HepG2 (cell line): ENCODE results near the gene PLXNC1. TPM values are rescaled to one million over a fixed set of nuclear protein-coding genes. Genes with fewer than 3 reads are reported as not detected.

ENCODE experiments used
- ATAC-seq: fragments of 200-7000 bp; cut with Tn5 transposase; 3 replicates; pipeline ENCODE4 v1.9.1; 2020; ENCODE audit warnings: mild to moderate bottlenecking, moderate library complexity
- BruUV-seq: library from RNA; stranded (reverse); fragments of 400-500 nt; replicated peaks from 2 replicates; lab custom pipeline; 2021; lab: Mats Ljungman, UMichigan
- CTCF ChIA-PET: fragments of 300-600 bp; formaldehyde crosslinking; extraction: SDS; loops from one replicate; lab custom pipeline; 2021; ENCODE audit warnings: low total read pairs, inconsistent platforms, low intra/inter-chr PET ratio; lab: Yijun Ruan, JAX
- POLR2A ChIA-PET: fragments of 350-600 bp; sonication (Branson Sonifier 250); formaldehyde crosslinking; loops from one replicate; lab custom pipeline; 2020; ENCODE audit warnings: antibody characterized with exemption, inconsistent platforms; lab: Yijun Ruan, JAX
- DNase-seq: peaks from one replicate; pipeline ENCODE4 v3.0.0-alpha.2; 2015; ENCODE audit warnings: low spot score
- FAIRE-seq: peaks from 3 replicates; lab custom pipeline; 2011; peaks lifted over from hg19 to GRCh38; lab: Jason Lieb, UNC
- H2AFZ ChIP-seq: one replicate; pipeline ENCODE4 v1.6.1; 2011; ENCODE audit warnings: low read length, inconsistent platforms
- H3K27ac ChIP-seq: fragments of 300-600 bp; 3 replicates; pipeline ENCODE4 v1.8.0; 2011; ENCODE audit warnings: mixed run types, mild to moderate bottlenecking, mixed read lengths, low read length, inconsistent platforms; ENCODE audit not compliant: insufficient read depth; ENCODE audit errors: extremely low read length
- H3K27me3 ChIP-seq, 2 experiments: fragments of 200-600 bp in 1 of 2; 2 replicates in 1 of 2; 3 replicates in 1 of 2; pipeline versions ENCODE4 v1.6.0 to v1.8.0; 2011; ENCODE audit warnings: low read length in 2 of 2, mild to moderate bottlenecking in 2 of 2, moderate library complexity in 2 of 2, inconsistent platforms in 1 of 2; ENCODE audit not compliant: insufficient read depth in 2 of 2, control insufficient read depth in 1 of 2
- H3K36me3 ChIP-seq, 2 experiments: fragments of 200-600 bp in 1 of 2; replicated peaks in 1 of 2; 2 replicates in 1 of 2; 3 replicates in 1 of 2; pipeline versions ENCODE4 v1.5.1 to v1.8.0; 2011; ENCODE audit warnings: low read length in 2 of 2, inconsistent platforms in 1 of 2; ENCODE audit not compliant: insufficient read depth in 2 of 2, control insufficient read depth in 1 of 2
- H3K4me1 ChIP-seq: 2 replicates; pipeline ENCODE4 v1.5.1; 2012; ENCODE audit warnings: low read length, inconsistent platforms; ENCODE audit not compliant: insufficient read depth
- H3K4me2 ChIP-seq: 2 replicates; pipeline ENCODE4 v1.6.0; 2011; ENCODE audit warnings: low read depth, low read length, inconsistent platforms
- H3K4me3 ChIP-seq, 3 experiments: fragments of 200-600 bp in 1 of 3; sonication (generic), shearing (Covaris generic) in 1 of 3; replicated peaks in 1 of 3; 2 replicates each; pipeline ENCODE4 v1.5.1; 2011 to 2016; ENCODE audit warnings: low read length in 3 of 3, inconsistent platforms in 2 of 3, low read depth in 2 of 3, mild to moderate bottlenecking in 2 of 3, control low read depth in 1 of 3, mixed read lengths in 1 of 3; ENCODE audit not compliant: insufficient read depth in 1 of 3
- H3K79me2 ChIP-seq: one replicate; pipeline ENCODE4 v1.6.1; 2011; ENCODE audit warnings: low read length, inconsistent platforms; ENCODE audit not compliant: insufficient read depth
- H3K9ac ChIP-seq: 2 replicates; pipeline ENCODE4 v1.6.0; 2011; ENCODE audit warnings: mild to moderate bottlenecking, low read depth, low read length, inconsistent platforms; ENCODE audit not compliant: insufficient read depth
- H3K9me3 ChIP-seq: 2 replicates; pipeline ENCODE4 v1.5.1; 2012; ENCODE audit warnings: mild to moderate bottlenecking, low read length
- H4K20me1 ChIP-seq: 2 replicates; pipeline ENCODE4 v1.6.0; 2011; ENCODE audit warnings: inconsistent platforms, mild to moderate bottlenecking, low read length, moderate library complexity; ENCODE audit not compliant: insufficient read depth
- GPBP1L1 ChIP-seq: sonication (generic); formaldehyde crosslinking; IDR thresholded peaks from 2 replicates; pipeline ENCODE4 v1.5.0; 2020; ENCODE audit warnings: mild to moderate bottlenecking, missing genetic modification reagents
- HMG20A ChIP-seq: IDR thresholded peaks from 2 replicates; pipeline ENCODE4 v1.6.1; 2016; ENCODE audit warnings: borderline replicate concordance
- TBX3 ChIP-seq: fragments of 450-650 bp; IDR thresholded peaks from 2 replicates; pipeline ENCODE4 v1.6.1; 2017; ENCODE audit warnings: antibody characterized with exemption, mild to moderate bottlenecking, inconsistent platforms, borderline replicate concordance
- ZKSCAN8 ChIP-seq: IDR thresholded peaks from 2 replicates; pipeline ENCODE4 v1.6.1; 2016; ENCODE audit warnings: borderline replicate concordance, missing genetic modification reagents, missing compliant biosample characterization
- WGBS: methylation state at CpG from one replicate; pipeline ENCODE4 v1.1.6; 2017; ENCODE audit warnings: low lambda C conversion rate; 5-methylcytosine and 5-hydroxymethylcytosine counted together
- in situ Hi-C: cut with HindIII; loops from 2 replicates; pipeline ENCODE4 v1.10.0; 2017; ENCODE audit warnings: low pct_unique_long_range_greater_than_20kb; ENCODE audit not compliant: extremely low pct_ligation_motif_present
- intact Hi-C: fragments of 100-400 bp; cut with micrococcal nuclease; formaldehyde crosslinking; loops from one replicate; pipeline ENCODE4 v1.10.0; 2022; ENCODE audit not compliant: unreplicated experiment
- polyA plus RNA-seq, 8 experiments: library from polyadenylated mRNA; depleted of rRNA in 3 of 8; stranded (reverse) in 7 of 8; unstranded in 1 of 8; fragments of >200 nt; fragmentation: Illumina TruSeq in 4 of 8; extraction: Trizol in 4 of 8; gene quantifications; 2 replicates each; pipeline versions ENCODE4 v1.2.1 to v1.2.3, GENCODE V29; 2011 to 2016; ENCODE audit warnings: low read depth in 4 of 8, missing spikeins in 1 of 8, mixed read lengths in 1 of 8; ENCODE audit not compliant: insufficient read depth in 1 of 8
- total RNA-seq, 5 experiments: library from RNA; depleted of rRNA; stranded (reverse); fragments of >200 nt; fragmentation: Illumina TruSeq; extraction: Trizol; gene quantifications; 2 replicates each; pipeline ENCODE4 v1.2.3, GENCODE V29; 2016; ENCODE audit warnings: low read depth in 1 of 5
- TF ChIP-seq, protein P1 (sequence below): sonication (generic); formaldehyde crosslinking; IDR thresholded peaks from 2 replicates; pipeline ENCODE4 v1.4.0; 2020; ENCODE audit warnings: missing genetic modification reagents, borderline replicate concordance

Gene PLXNC1
- total and polyA plus RNA-seq, 2 of the 13 experiments (the other 11 are each of a cell fraction or from before 2014, with no cell fraction given) = 6.6 to 11.2 TPM

- TF ChIP-seq, protein P1, sequence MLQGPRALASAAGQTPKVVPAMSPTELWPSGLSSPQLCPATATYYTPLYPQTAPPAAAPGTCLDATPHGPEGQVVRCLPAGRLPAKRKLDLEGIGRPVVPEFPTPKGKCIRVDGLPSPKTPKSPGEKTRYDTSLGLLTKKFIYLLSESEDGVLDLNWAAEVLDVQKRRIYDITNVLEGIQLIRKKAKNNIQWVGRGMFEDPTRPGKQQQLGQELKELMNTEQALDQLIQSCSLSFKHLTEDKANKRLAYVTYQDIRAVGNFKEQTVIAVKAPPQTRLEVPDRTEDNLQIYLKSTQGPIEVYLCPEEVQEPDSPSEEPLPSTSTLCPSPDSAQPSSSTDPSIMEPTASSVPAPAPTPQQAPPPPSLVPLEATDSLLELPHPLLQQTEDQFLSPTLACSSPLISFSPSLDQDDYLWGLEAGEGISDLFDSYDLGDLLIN = no peak
- TF ChIP-seq GPBP1L1 (no peak), ZKSCAN8 (CRISPR knock-in tag) (no peak), HMG20A (CRISPR knock-in tag) (no peak)
Measured at GRCh38 chr12:94264736-94265485, 116.5 kb downstream of the PLXNC1 start (continued).

DNA sequence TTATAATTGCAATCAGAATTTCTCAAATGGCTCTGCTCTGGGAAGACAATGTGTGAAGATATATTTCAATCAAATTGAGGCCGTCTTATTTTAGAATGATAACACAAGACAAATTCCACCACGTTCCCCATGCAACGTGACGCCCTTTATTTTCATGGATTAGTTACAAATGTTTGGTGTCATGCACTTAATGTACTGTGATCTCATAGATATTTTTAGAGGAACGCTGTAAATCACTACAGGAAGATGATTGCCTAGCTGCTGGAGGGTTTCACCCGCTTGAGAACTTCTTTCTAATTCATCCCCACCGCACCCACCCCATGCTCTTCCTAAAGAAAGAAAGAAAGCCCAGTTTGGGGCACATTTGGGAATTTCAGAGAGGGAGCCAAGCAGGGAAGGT is 117.2 kb downstream of the PLXNC1 start:
- no peak for TF ChIP-seq TBX3
- Histone ChIP-seq H3K4me2 (no peak overlapping the region), H3K27me3 (no peaks in the 10 kb centered on the region), H3K36me3 (peaks cover 6 to 20% of the 10 kb centered on the region in 2 experiments; a peak in 3 of 5 replicates), H3K9me3 (no peaks in the 10 kb centered on the region), H3K79me2 (no peaks in the 10 kb centered on the region), H3K4me3 (no peak overlapping the region), H3K27ac (no peak overlapping the region), H4K20me1 (no peaks in the 10 kb centered on the region), H3K4me1 (no peaks in the 10 kb centered on the region), H3K9ac (no peak overlapping the region), H2AFZ (no peak overlapping the region)
- ATAC-seq (no peak), FAIRE-seq (no peak), DNase-seq (no peak)
- 99% methylated on average over 7 of the region's 7 CpGs for WGBS
- intact Hi-C loops = no loop called here
- BruUV-seq = no TSS peak
- ChIA-PET CTCF (no interaction called here), POLR2A (no interaction called here)
- in situ Hi-C loops = loop anchor here (5.0 kb wide), 1 partner anchor 267 kb away; no protein-coding TSS in a partner anchor
